IMR-90 (cell line): ENCODE data around the gene MTHFSD. TPM values are rescaled to one million over a fixed set of nuclear protein-coding genes. Genes with fewer than 3 reads are reported as not detected.
A peak's percentile ranks its signal among the peaks of the same experiment; 100 is the strongest.

Experiments
- ATAC-seq: fragments of 200-7000 bp; cut with Tn5 transposase; 2 replicates; pipeline ENCODE4 v1.9.1; 2020; ENCODE audit warnings: low read depth, mild to moderate bottlenecking, moderate library complexity
- BruUV-seq: library from RNA; stranded (reverse); fragments of 400-500 nt; replicated peaks from 2 replicates; lab custom pipeline; 2021; lab: Mats Ljungman, UMichigan
- CTCF ChIA-PET: fragments of 300-600 bp; formaldehyde crosslinking; extraction: SDS; loops from one replicate; lab custom pipeline; 2021; ENCODE audit warnings: antibody characterized with exemption; lab: Yijun Ruan, JAX
- POLR2A ChIA-PET: fragments of 300-600 bp; sonication (Branson Sonifier 250); formaldehyde crosslinking; loops from one replicate; lab custom pipeline; 2022; ENCODE audit warnings: antibody characterized with exemption; ENCODE audit not compliant: unreplicated experiment; lab: Charles Lee
- DNase-seq: peaks from one replicate; pipeline ENCODE4 v3.0.0; 2013
- H2AFZ ChIP-seq: replicated peaks from 2 replicates; pipeline ENCODE3; 2013; ENCODE audit warnings: low read length, mild to moderate bottlenecking; ENCODE audit not compliant: poor library complexity
- H2AK5ac ChIP-seq: 2 replicates; pipeline ENCODE4 v1.6.1; 2013; ENCODE audit warnings: low read depth, low read length, inconsistent platforms
- H2AK9ac ChIP-seq: replicated peaks from 2 replicates; pipeline ENCODE3; 2013; ENCODE audit warnings: mild to moderate bottlenecking, low read depth, low read length, moderate library complexity; ENCODE audit not compliant: poor library complexity
- H2BK120ac ChIP-seq: 2 replicates; pipeline ENCODE4 v1.6.1; 2013; ENCODE audit warnings: low read depth, low read length, inconsistent platforms
- H2BK15ac ChIP-seq: 3 replicates; pipeline ENCODE4 v1.6.1; 2013; ENCODE audit warnings: low read depth, low read length, inconsistent platforms
- H2BK20ac ChIP-seq: 2 replicates; pipeline ENCODE4 v1.6.1; 2013; ENCODE audit warnings: low read depth, mild to moderate bottlenecking, inconsistent platforms, low read length, moderate library complexity
- H2BK5ac ChIP-seq: 2 replicates; pipeline ENCODE4 v1.6.1; 2013; ENCODE audit warnings: mild to moderate bottlenecking, low read depth, low read length, inconsistent platforms; ENCODE audit not compliant: poor library complexity, severe bottlenecking
- H3K14ac ChIP-seq: replicated peaks from 2 replicates; pipeline ENCODE4 v1.6.1; 2013; ENCODE audit warnings: low read depth, low read length, inconsistent platforms
- H3K18ac ChIP-seq: 2 replicates; pipeline ENCODE4 v1.6.1; 2013; ENCODE audit warnings: low read depth, low read length, control low read depth
- H3K23ac ChIP-seq: 2 replicates; pipeline ENCODE4 v1.6.1; 2013; ENCODE audit warnings: low read depth, low read length, inconsistent platforms
- H3K27ac ChIP-seq: 2 replicates; pipeline ENCODE4 v1.5.1; 2013; ENCODE audit warnings: mild to moderate bottlenecking, control low read depth, low read length; ENCODE audit not compliant: insufficient read depth
- H3K27me3 ChIP-seq: 2 replicates; pipeline ENCODE4 v1.6.1; 2013; ENCODE audit warnings: low read length; ENCODE audit not compliant: control insufficient read depth, insufficient read depth
- H3K36me3 ChIP-seq: 2 replicates; pipeline ENCODE4 v1.6.1; 2013; ENCODE audit warnings: low read length, mixed read lengths; ENCODE audit not compliant: control insufficient read depth, insufficient read depth
- H3K4ac ChIP-seq: 2 replicates; pipeline ENCODE4 v1.6.1; 2013; ENCODE audit warnings: low read depth, low read length, inconsistent platforms
- H3K4me1 ChIP-seq: 2 replicates; pipeline ENCODE4 v1.6.1; 2013; ENCODE audit warnings: low read length, mixed read lengths; ENCODE audit not compliant: control insufficient read depth, insufficient read depth
- H3K4me2 ChIP-seq: 2 replicates; pipeline ENCODE4 v1.6.1; 2013; ENCODE audit warnings: low read depth, mild to moderate bottlenecking, control low read depth, low read length, moderate library complexity
- H3K4me3 ChIP-seq: 2 replicates; pipeline ENCODE4 v1.5.1; 2013; ENCODE audit warnings: low read depth, mild to moderate bottlenecking, control low read depth, low read length, moderate library complexity; ENCODE audit not compliant: insufficient read depth
- H3K56ac ChIP-seq: 2 replicates; pipeline ENCODE4 v1.6.1; 2013; ENCODE audit warnings: low read length, inconsistent platforms; ENCODE audit not compliant: insufficient read depth; ENCODE audit errors: extremely low read depth
- H3K79me1 ChIP-seq, 2 experiments: 2 replicates each; pipeline ENCODE4 v1.6.1; 2013; ENCODE audit warnings: low read length in 2 of 2, inconsistent platforms in 1 of 2, low read depth in 1 of 2
- H3K9ac ChIP-seq: 2 replicates; pipeline ENCODE4 v1.6.1; 2013; ENCODE audit warnings: low read depth, low read length, control low read depth
- H3K9me1 ChIP-seq: 2 replicates; pipeline ENCODE4 v1.6.1; 2013; ENCODE audit warnings: low read length, inconsistent platforms; ENCODE audit not compliant: insufficient read depth
- H3K9me3 ChIP-seq: 2 replicates; pipeline ENCODE4 v1.6.1; 2013; ENCODE audit warnings: low read length; ENCODE audit not compliant: control insufficient read depth, insufficient read depth
- H4K20me1 ChIP-seq: 2 replicates; pipeline ENCODE4 v1.6.1; 2013; ENCODE audit warnings: low read length, inconsistent platforms; ENCODE audit not compliant: insufficient read depth
- H4K5ac ChIP-seq: 2 replicates; pipeline ENCODE4 v1.6.1; 2013; ENCODE audit warnings: mild to moderate bottlenecking, low read depth, low read length, control low read depth
- H4K8ac ChIP-seq, 2 experiments: 2 replicates each; pipeline ENCODE4 v1.6.1; 2013; ENCODE audit warnings: low read depth in 2 of 2, low read length in 2 of 2, control low read depth in 1 of 2, inconsistent platforms in 1 of 2
- H4K91ac ChIP-seq: 2 replicates; pipeline ENCODE4 v1.6.1; 2013; ENCODE audit warnings: low read depth, low read length, inconsistent platforms; ENCODE audit not compliant: insufficient read depth
- CHD1 ChIP-seq: IDR thresholded peaks from 2 replicates; pipeline ENCODE4 v1.6.1; 2012; ENCODE audit warnings: low read depth, low read length, improper control_type of control experiment
- MAFK ChIP-seq: IDR thresholded peaks from 2 replicates; pipeline ENCODE4 v1.6.1; 2012; ENCODE audit warnings: low read depth, low read length, improper control_type of control experiment
- MAZ ChIP-seq: IDR thresholded peaks from 2 replicates; pipeline ENCODE4 v1.6.1; 2012; ENCODE audit warnings: low read depth, mild to moderate bottlenecking, low read length, improper control_type of control experiment, moderate library complexity, borderline replicate concordance
- MXI1 ChIP-seq: IDR thresholded peaks from 2 replicates; pipeline ENCODE4 v1.6.1; 2012; ENCODE audit warnings: low read depth, mild to moderate bottlenecking, low read length, moderate library complexity, borderline replicate concordance
- POLR2A ChIP-seq: IDR thresholded peaks from 2 replicates; pipeline ENCODE4 v1.6.1; 2012; ENCODE audit warnings: mild to moderate bottlenecking, low read depth, low read length
- whole genome bisulfite sequencing, 2 experiments: methylation state at CpG; one replicate each; pipeline versions ENCODE4 v1.1.5 to v1.1.7; 2013; ENCODE audit warnings: missing lambda C conversion rate in 2 of 2; ENCODE audit not compliant: insufficient read length in 1 of 2; ENCODE audit errors: extremely low coverage in 2 of 2; 5-methylcytosine and 5-hydroxymethylcytosine counted together
- dilution Hi-C: fragments of 300-500 bp; cut with HindIII; formaldehyde crosslinking; loops from one replicate; pipeline ENCODE4 v1.14.3; 2018; ENCODE audit warnings: low sequenced_read_pairs; ENCODE audit not compliant: unreplicated experiment
- in situ Hi-C: fragments of 300-500 bp; cut with MboI; formaldehyde crosslinking; loops from 3 replicates; pipeline ENCODE4 v1.14.3; 2019; ENCODE audit warnings: low sequenced_read_pairs, inconsistent platforms, mixed read lengths
- intact Hi-C: fragments of 100-400 bp; cut with micrococcal nuclease; formaldehyde crosslinking; loops from 2 replicates; pipeline ENCODE4 v1.10.0; 2022
- polyA plus RNA-seq, 3 experiments: library from polyadenylated mRNA; depleted of rRNA; stranded (reverse); fragments of >200 nt; gene quantifications; 2 replicates each; pipeline ENCODE4 v1.2.3, GENCODE V29; 2012; ENCODE audit warnings: low replicate concordance in 1 of 3
- total RNA-seq: library from RNA; depleted of rRNA; stranded (reverse); fragments of >200 nt; gene quantifications from 2 replicates; pipeline ENCODE4 v1.2.3, GENCODE V29; 2012

Gene MTHFSD
- total and polyA plus RNA-seq, 2 of the 4 experiments (the other 2 are of a cell fraction), result 8.2 to 16.8 TPM

GRCh38 chr16:86516623-86517003, 38.4 kb downstream of the MTHFSD start:
- DNase-seq (peak; percentile 63), ATAC-seq (peak; percentile 0; the same call in 1 of the 2 replicates)
- H4K91ac ChIP-seq, result peak overlapping the region; percentile 71
- H2BK20ac ChIP-seq, result 0 out of 2 replicates have a peak overlapping the region, but pooled peaks have one; percentile 17
- no TSS peak for BruUV-seq
- dilution Hi-C loops (no loop called here), intact Hi-C loops (loop anchor here (1.0 kb wide), 1 partner anchor 695 kb away; no protein-coding TSS in a partner anchor), in situ Hi-C loops (loop anchor here (5.0 kb wide), 2 partner anchors 444 to 694 kb away; no protein-coding TSS in a partner anchor)
- H3K18ac ChIP-seq, result peak overlapping the region; percentile 59
- peak overlapping the region; percentile 99 for H3K4me3 ChIP-seq
- peaks cover 0 to 39% of the 10 kb centered on the region in 2 experiments; a peak in 2 of 4 replicates for H3K79me1 ChIP-seq
- 7% methylated on average over 15 of the region's 29 CpGs; no CpG with 5 or more reads in 1 of the 2 experiments for WGBS, 2 experiments
- peak overlapping the region; percentile 100 for H3K9ac ChIP-seq
- H3K9me3 ChIP-seq, result no peaks in the 10 kb centered on the region
- peaks cover 59% of the 10 kb centered on the region for H3K36me3 ChIP-seq
- H3K4me2 ChIP-seq, result peak overlapping the region; percentile 61
- ChIA-PET CTCF (interaction anchor here (1.7 kb wide), 1 partner anchor 444 kb away, joined by 11 read pairs; no protein-coding TSS in a partner anchor), POLR2A (interaction anchor here (0.6 to 1.4 kb wide), 3 partner anchors 10 to 303 kb away, joined by 3 to 7 read pairs (median 3); no protein-coding TSS in a partner anchor)
- peak overlapping the region; percentile 98 for H3K27ac ChIP-seq
- H4K8ac ChIP-seq, result peak overlapping the region; percentile 82 to 91
- H3K4me1 ChIP-seq, result peaks cover 14% of the 10 kb centered on the region
- H2BK5ac ChIP-seq, result peak overlapping the region; percentile 97
- H2BK15ac ChIP-seq, result peak overlapping the region; percentile 85; the same call in 2 of the 3 replicates
- H3K56ac ChIP-seq, result peak overlapping the region; percentile 99
- peak overlapping the region; percentile 86 for H2BK120ac ChIP-seq
- peak overlapping the region; percentile 89 for H2AK9ac ChIP-seq
- peaks cover 5% of the 10 kb centered on the region for H3K9me1 ChIP-seq
- H4K20me1 ChIP-seq, result peaks cover 57% of the 10 kb centered on the region
- no peak for TF ChIP-seq MAFK
- no peak; the same call in 1 of the 2 replicates for TF ChIP-seq CHD1
- TF ChIP-seq MAZ, result no peak
- TF ChIP-seq POLR2A, result no peak; the same call in 1 of the 2 replicates
- TF ChIP-seq MXI1, result 0 out of 2 replicates have a peak, but pooled peaks have one; percentile 28
- no peaks in the 10 kb centered on the region for H3K27me3 ChIP-seq
- H2AK5ac ChIP-seq, result peak overlapping the region; percentile 33
- H2AFZ ChIP-seq, result peak overlapping the region; percentile 69
- peak overlapping the region; percentile 73; the same call in 1 of the 2 replicates for H4K5ac ChIP-seq
- peak overlapping the region; percentile 85 for H3K23ac ChIP-seq
- peak overlapping the region; percentile 94 for H3K14ac ChIP-seq
- H3K4ac ChIP-seq, result peak overlapping the region; percentile 97
